ENCODE data around the gene OR5AU1.

OR5AU1 gene

DNA sequence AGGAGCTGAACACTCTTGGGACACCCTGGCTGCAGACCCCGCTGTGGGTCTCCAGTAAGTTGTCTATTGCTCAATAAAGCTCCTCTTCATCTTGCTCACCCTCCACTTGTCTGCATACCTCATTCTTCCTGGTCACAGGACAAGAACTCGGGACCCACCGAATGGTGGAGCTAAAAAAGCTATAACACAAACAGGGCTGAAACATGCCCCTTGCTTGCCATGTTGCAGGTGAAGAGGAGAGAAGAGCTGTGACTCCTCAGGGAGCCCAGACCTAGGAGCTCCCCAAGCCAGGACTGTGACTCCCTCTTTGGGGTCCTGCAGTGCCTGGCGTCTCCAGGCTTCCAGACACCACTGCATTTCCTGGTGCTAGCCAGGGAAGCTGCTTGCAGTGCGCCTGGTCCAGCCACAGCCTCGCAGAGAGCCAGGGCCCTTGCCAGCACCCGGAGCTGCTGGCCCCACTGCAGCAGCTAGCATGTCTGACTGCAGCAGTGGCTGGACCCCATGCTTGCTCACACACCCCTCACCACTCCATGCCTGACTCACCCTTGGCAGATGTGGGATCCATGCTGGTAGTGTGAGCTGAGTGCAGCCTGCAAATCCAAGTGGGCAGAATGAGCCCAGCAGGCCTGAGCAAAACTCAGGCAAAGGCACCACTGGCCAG lies 37.1 kb upstream of the OR5AU1 start:
- TF ChIP-seq, protein P1, sequence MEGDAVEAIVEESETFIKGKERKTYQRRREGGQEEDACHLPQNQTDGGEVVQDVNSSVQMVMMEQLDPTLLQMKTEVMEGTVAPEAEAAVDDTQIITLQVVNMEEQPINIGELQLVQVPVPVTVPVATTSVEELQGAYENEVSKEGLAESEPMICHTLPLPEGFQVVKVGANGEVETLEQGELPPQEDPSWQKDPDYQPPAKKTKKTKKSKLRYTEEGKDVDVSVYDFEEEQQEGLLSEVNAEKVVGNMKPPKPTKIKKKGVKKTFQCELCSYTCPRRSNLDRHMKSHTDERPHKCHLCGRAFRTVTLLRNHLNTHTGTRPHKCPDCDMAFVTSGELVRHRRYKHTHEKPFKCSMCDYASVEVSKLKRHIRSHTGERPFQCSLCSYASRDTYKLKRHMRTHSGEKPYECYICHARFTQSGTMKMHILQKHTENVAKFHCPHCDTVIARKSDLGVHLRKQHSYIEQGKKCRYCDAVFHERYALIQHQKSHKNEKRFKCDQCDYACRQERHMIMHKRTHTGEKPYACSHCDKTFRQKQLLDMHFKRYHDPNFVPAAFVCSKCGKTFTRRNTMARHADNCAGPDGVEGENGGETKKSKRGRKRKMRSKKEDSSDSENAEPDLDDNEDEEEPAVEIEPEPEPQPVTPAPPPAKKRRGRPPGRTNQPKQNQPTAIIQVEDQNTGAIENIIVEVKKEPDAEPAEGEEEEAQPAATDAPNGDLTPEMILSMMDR (IDR thresholded peaks at IDR 0.05; ENCODE audit: insufficient read depth, low read depth, low read length, missing control alignments): no peak
- no peak for DNase-seq (ENCODE audit: low read depth)

DNA sequence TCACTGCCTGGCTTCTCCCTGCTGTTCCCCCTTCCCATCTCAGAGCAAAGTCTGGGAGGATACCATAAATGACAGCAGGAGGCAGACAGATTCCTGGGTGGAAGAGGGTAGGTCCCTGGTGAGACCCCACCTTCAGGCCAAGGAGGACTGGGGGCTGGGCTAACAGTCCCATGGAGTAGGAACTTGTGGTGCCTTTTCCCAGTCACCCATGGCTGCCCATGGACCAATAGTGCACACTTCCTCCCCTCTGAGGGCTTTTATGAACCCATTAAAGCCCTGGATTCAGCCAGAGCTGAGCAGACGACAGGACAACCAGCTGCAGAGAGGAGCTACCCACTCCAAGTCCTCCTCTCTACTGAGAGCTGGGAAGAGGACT lies 36.6 kb upstream of the OR5AU1 start:
- TF ChIP-seq, protein P1 (IDR thresholded peaks at IDR 0.05; ENCODE audit: insufficient read depth, low read depth, low read length, missing control alignments): no peak
- DNase-seq (ENCODE audit: low read depth): no peak
- H3K4me3 ChIP-seq (ENCODE audit: low read length): no peak overlapping the region

More for the DNA sequence above, 37.1 kb upstream of the OR5AU1 start:
- H3K4me3 ChIP-seq (ENCODE audit: low read length): no peak overlapping the region

DNA sequence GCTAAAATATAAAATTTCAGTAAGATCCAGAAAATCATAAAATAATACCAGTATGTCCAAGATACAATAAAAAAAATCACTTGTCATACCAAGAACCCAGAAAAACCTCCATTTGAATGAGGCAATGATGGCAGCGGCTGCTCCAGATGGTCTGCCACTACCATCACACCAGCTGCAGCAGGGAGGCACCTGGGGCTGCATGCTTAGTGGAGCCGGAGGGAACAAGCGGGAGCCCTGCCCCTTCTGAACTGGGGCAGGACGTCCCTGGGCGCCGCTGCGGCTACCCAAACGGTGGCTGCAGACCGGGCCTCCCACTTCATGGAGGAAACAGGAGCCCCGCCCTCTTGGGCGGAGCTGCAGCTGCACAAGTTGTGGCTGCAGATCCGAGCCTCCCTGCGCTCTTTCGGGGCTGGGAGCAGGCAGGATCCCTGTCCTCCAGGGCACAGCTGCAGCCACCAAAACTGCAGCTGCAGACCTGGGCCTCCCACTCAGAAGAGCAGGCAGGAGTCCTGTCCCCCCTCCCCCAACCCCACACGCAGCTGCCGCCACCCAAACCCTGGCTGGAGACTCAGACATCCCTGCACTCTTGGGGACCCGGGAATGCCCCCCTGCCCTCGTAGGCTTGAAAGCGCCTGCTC lies 36.1 kb upstream of the OR5AU1 start:
- peak overlapping the region; percentile 24 for H3K4me3 ChIP-seq (ENCODE audit: low read length)
- DNase-seq (ENCODE audit: low read depth): peak; percentile 55
- TF ChIP-seq, protein P1 (IDR thresholded peaks at IDR 0.05; ENCODE audit: insufficient read depth, low read depth, low read length, missing control alignments): no peak

DNA sequence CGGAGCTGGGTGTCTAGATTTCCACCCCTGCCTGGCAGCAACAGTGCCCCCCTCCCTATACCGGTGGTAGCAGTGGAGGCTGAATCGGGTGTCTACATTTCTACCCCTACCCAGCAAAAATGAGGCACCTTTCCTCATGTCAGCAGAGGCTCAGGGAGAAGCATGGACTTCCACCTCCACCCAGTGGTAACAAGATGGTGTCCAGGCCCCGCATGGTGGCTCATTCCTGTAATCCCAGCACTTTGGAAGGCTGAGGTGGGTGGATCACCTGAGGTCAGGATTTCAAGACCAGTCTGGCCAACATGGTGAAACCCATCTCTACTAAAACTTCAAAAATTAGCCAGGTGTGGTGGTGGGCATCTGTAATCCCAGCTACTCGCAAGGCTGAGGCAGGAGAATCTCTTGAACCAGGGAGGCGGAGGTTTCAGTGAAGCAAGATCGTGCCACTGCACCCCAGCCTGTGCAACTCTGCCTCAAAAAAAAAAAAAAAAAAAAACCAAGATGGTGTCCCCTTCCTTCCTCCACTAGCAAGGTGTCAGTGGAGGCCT lies 35.5 kb upstream of the OR5AU1 start:
- TF ChIP-seq, protein P1 (IDR thresholded peaks at IDR 0.05; ENCODE audit: insufficient read depth, low read depth, low read length, missing control alignments): no peak
- no peak for DNase-seq (ENCODE audit: low read depth)
- H3K4me3 ChIP-seq (ENCODE audit: low read length): no peak overlapping the region

DNA sequence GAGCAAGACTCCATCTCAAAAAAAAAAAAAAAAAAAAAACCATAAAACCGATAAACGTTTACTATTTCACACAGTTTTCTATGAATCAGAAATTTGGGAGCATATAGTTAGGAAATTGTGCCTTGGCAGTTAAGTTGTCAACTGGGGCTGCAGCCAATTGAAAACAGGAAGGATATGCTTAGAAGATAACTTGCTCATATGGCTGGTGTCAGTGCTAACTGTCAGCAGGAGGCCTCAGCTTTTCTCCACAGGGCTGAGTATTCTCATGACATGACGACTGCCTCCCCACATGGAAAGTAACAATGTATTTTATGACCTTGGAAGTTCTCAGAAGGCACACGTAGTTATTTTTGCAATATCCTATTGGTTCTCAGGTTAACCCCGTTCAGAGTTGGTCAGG lies 29.6 kb upstream of the OR5AU1 start:
- TF ChIP-seq, protein P1 (IDR thresholded peaks at IDR 0.05; ENCODE audit: insufficient read depth, low read depth, low read length, missing control alignments): no peak
- no peak for DNase-seq (ENCODE audit: low read depth)

DNA sequence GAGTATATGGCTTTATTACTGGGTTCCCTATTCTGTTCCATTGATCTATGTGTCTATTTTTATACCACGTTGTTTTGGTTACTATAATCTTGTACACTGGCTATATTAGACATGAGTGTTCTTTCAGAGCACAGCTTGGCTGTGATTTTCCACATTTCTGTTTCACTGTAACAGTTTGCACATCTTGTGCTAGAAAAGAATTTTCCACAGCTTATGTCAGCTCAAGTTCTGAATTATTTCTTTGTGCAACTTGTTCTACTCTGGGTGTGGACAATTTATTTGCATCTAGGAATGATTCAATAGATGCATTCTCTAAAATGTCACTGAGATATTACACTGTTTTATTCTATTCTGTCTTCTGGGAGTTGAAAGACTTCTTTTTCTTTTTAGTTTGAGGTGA lies 28.4 kb upstream of the OR5AU1 start:
- TF ChIP-seq, protein P1 (IDR thresholded peaks at IDR 0.05; ENCODE audit: insufficient read depth, low read depth, low read length, missing control alignments): no peak
- DNase-seq (ENCODE audit: low read depth): no peak
- no peak overlapping the region for H3K4me3 ChIP-seq (ENCODE audit: low read length)

More for the DNA sequence above, 29.6 kb upstream of the OR5AU1 start:
- no peak overlapping the region for H3K4me3 ChIP-seq (ENCODE audit: low read length)
